SK-N-SH treated with all-trans-retinoic acid at 6 μM for 48 hours (cell line): ENCODE measurements around the gene GLIPR2.

Experiments used
- ATAC-seq: fragments of 200-7000 bp; cut with Tn5 transposase; 3 replicates; pipeline ENCODE4 v1.9.1; 2020; ENCODE audit warnings: mild to moderate bottlenecking, moderate library complexity
- ARNTL ChIP-seq: fragments of 450-650 bp; formaldehyde crosslinking; IDR thresholded peaks from 2 replicates; pipeline ENCODE4 v1.5.0; 2020; ENCODE audit warnings: low read depth, mild to moderate bottlenecking, moderate library complexity, borderline replicate concordance
- BACH2 ChIP-seq: fragments of 250-450 bp; sonication (Bioruptor Pico); IDR thresholded peaks from 2 replicates; pipeline ENCODE4 v1.9.0; 2021; ENCODE audit warnings: mild to moderate bottlenecking, borderline replicate concordance
- CREB5 ChIP-seq: fragments of 250-450 bp; sonication (Bioruptor Pico); IDR thresholded peaks from 2 replicates; pipeline ENCODE4 v1.5.1; 2020; ENCODE audit warnings: low read depth, mild to moderate bottlenecking, moderate library complexity
- ESRRG ChIP-seq: fragments of 250-450 bp; sonication (Bioruptor Pico); IDR thresholded peaks from 2 replicates; pipeline ENCODE4 v1.6.1; 2021; ENCODE audit warnings: mild to moderate bottlenecking
- GLIS3 ChIP-seq: fragments of 250-450 bp; sonication (Bioruptor Pico); IDR thresholded peaks from 2 replicates; pipeline ENCODE4 v1.5.0; 2020; ENCODE audit warnings: mild to moderate bottlenecking, moderate library complexity
- ISL1 ChIP-seq: fragments of 250-450 bp; sonication (Bioruptor Pico); IDR thresholded peaks from 2 replicates; pipeline ENCODE4 v2.1.2; 2022; ENCODE audit warnings: mild to moderate bottlenecking, moderate library complexity
- OSR1 ChIP-seq: fragments of 250-450 bp; sonication (Bioruptor Pico); IDR thresholded peaks from 2 replicates; pipeline ENCODE4 v1.8.0; 2022; ENCODE audit warnings: moderate library complexity, mild to moderate bottlenecking, inconsistent platforms
- PPARA ChIP-seq: fragments of 250-450 bp; sonication (Bioruptor Pico); IDR thresholded peaks from 2 replicates; pipeline ENCODE4 v1.5.0; 2020; ENCODE audit warnings: mild to moderate bottlenecking, borderline replicate concordance
- RARB ChIP-seq: fragments of 250-450 bp; sonication (Bioruptor Pico); IDR thresholded peaks from 2 replicates; pipeline ENCODE4 v1.8.0; 2021; ENCODE audit warnings: mild to moderate bottlenecking, moderate library complexity
- SNAI2 ChIP-seq: fragments of 250-450 bp; sonication (Bioruptor Pico); IDR thresholded peaks from 2 replicates; pipeline ENCODE4 v1.5.0; 2020; ENCODE audit warnings: mild to moderate bottlenecking, moderate library complexity
- TCF4 ChIP-seq: fragments of 250-450 bp; sonication (Bioruptor Pico); IDR thresholded peaks from 2 replicates; pipeline ENCODE4 v1.8.0; 2021; ENCODE audit warnings: mild to moderate bottlenecking, moderate library complexity, borderline replicate concordance
- TOX ChIP-seq: fragments of 250-450 bp; sonication (Bioruptor Pico); IDR thresholded peaks from 2 replicates; pipeline ENCODE4 v1.8.0; 2021; ENCODE audit warnings: mild to moderate bottlenecking, moderate library complexity, borderline replicate concordance
- TSHZ2 ChIP-seq: fragments of 250-450 bp; sonication (Bioruptor Pico); IDR thresholded peaks from 2 replicates; pipeline ENCODE4 v1.5.0; 2020; ENCODE audit warnings: mild to moderate bottlenecking, moderate library complexity
- ZC3H10 ChIP-seq: fragments of 250-450 bp; sonication (Bioruptor Pico); IDR thresholded peaks from 2 replicates; pipeline ENCODE4 v1.5.1; 2021; ENCODE audit warnings: mild to moderate bottlenecking, moderate library complexity
- ZFP3 ChIP-seq: fragments of 250-450 bp; sonication (Bioruptor Pico); IDR thresholded peaks from 2 replicates; pipeline ENCODE4 v1.5.0; 2020; ENCODE audit warnings: mild to moderate bottlenecking, moderate library complexity
- ZNF565 ChIP-seq: fragments of 450-650 bp; formaldehyde crosslinking; conservative IDR thresholded peaks from 2 replicates; pipeline ENCODE4 v1.5.0; 2020; ENCODE audit warnings: low read depth, mild to moderate bottlenecking, moderate library complexity
- ZNF70 ChIP-seq: fragments of 450-650 bp; formaldehyde crosslinking; IDR thresholded peaks from 2 replicates; pipeline ENCODE4 v1.5.0; 2020; ENCODE audit warnings: mild to moderate bottlenecking, moderate library complexity
- ZNF8 ChIP-seq: fragments of 450-650 bp; formaldehyde crosslinking; IDR thresholded peaks from 2 replicates; pipeline ENCODE4 v1.5.0; 2020; ENCODE audit warnings: mild to moderate bottlenecking, moderate library complexity
- TF ChIP-seq, protein P1 (sequence below): fragments of 250-450 bp; sonication (Bioruptor Pico); IDR thresholded peaks from 2 replicates; pipeline ENCODE4 v1.8.0; 2021; ENCODE audit warnings: low read depth, mild to moderate bottlenecking, moderate library complexity, borderline replicate concordance
- TF ChIP-seq, protein P2 (sequence below): fragments of 250-450 bp; sonication (Bioruptor Pico); IDR thresholded peaks from 2 replicates; pipeline ENCODE4 v1.8.0; 2020; ENCODE audit warnings: mild to moderate bottlenecking, moderate library complexity, borderline replicate concordance
- TF ChIP-seq, protein P3 (sequence below): fragments of 250-450 bp; sonication (Bioruptor Pico); IDR thresholded peaks from 2 replicates; pipeline ENCODE4 v1.5.1; 2021; ENCODE audit warnings: mild to moderate bottlenecking, moderate library complexity

The GLIPR2 gene

DNA sequence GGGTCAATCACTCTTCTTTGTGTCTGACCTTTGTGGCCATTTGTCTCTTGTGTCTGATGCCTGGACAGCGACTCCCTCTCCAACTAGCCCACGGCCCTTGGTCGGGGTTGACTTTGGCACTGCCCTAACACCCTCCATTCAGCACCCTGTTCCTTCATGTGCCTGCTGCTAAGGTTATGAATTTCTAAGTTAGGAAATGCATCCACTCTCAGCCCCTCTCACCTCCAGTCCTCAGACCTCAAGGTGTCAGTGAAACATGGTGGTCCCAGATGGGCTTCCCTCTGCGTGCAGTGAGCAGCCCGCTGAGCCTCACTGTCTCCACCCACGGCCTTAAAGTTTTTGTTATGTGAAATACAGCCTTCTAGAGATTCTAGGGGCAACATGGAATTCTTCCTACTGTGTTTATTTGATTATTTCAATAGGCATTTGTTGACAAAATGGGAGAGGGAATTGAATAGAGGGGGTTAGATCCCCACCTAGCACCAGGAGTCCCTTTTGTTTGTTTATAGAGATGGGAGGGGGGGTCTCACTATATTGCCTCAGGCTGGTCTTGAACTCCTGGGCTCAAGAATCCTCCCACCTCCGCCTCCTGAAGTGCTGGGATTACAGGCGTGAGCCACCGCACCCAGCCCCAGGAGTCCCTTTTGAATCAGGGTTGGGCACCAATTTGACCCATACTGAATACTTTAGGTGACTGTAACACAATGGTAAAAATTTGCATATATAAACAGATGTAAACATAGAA lies 1.6 kb upstream of the GLIPR2 start (continued):
- TF ChIP-seq ZNF8 (CRISPR knock-in tag), result no peak
- no peak for TF ChIP-seq TSHZ2 (CRISPR knock-in tag)
- TF ChIP-seq TCF4 (CRISPR knock-in tag), result no peak
- no peak for TF ChIP-seq PPARA (CRISPR knock-in tag)
- TF ChIP-seq, all 23 proteins: peak for 0

DNA sequence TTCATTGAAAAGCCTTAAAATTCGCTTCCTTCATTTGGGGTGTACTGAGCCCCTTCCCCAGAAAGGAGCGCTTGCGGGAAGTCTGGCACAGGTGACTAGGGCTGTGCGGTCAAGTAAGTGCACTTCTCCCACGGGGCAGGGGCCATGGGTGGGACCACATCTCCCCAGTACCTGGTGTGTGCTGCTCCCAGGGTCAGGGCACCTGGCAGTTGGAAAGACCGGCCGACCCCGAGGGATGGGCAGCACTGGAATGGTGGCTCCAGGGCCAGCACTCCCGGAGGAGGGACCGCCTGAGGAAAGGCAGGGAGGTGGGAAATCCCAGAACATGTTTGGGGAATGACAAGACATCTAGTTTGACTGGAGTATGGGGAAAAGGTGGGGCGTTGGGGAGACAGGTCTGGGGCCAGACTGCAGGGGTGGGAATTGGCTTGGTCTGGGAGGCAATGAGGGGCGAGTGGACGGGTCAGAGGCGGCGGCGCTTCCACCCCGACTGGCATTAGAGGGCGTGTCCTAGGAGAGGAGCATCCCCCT lies 727 bp upstream of the GLIPR2 start:
- TF ChIP-seq ZFP3 (CRISPR knock-in tag), result no peak
- TF ChIP-seq, protein P1, sequence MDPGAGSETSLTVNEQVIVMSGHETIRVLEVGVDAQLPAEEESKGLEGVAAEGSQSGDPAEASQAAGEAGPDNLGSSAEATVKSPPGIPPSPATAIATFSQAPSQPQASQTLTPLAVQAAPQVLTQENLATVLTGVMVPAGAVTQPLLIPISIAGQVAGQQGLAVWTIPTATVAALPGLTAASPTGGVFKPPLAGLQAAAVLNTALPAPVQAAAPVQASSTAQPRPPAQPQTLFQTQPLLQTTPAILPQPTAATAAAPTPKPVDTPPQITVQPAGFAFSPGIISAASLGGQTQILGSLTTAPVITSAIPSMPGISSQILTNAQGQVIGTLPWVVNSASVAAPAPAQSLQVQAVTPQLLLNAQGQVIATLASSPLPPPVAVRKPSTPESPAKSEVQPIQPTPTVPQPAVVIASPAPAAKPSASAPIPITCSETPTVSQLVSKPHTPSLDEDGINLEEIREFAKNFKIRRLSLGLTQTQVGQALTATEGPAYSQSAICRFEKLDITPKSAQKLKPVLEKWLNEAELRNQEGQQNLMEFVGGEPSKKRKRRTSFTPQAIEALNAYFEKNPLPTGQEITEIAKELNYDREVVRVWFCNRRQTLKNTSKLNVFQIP (CRISPR knock-in tag), result no peak
- no peak for TF ChIP-seq GLIS3
- no peak for TF ChIP-seq ZNF70
- TF ChIP-seq CREB5 (CRISPR knock-in tag), result no peak
- no peak for TF ChIP-seq RARB (CRISPR knock-in tag)
- TF ChIP-seq BACH2 (CRISPR knock-in tag), result no peak
- no peak for TF ChIP-seq ESRRG (CRISPR knock-in tag)
- no peak for TF ChIP-seq ZC3H10 (CRISPR knock-in tag)
- no peak for TF ChIP-seq SNAI2 (CRISPR knock-in tag)
- TF ChIP-seq TSHZ2 (CRISPR knock-in tag), result no peak
- no peak for TF ChIP-seq ZNF8 (CRISPR knock-in tag)
- no peak for TF ChIP-seq OSR1 (CRISPR knock-in tag)
- TF ChIP-seq TCF4 (CRISPR knock-in tag), result no peak
- TF ChIP-seq, protein P2, sequence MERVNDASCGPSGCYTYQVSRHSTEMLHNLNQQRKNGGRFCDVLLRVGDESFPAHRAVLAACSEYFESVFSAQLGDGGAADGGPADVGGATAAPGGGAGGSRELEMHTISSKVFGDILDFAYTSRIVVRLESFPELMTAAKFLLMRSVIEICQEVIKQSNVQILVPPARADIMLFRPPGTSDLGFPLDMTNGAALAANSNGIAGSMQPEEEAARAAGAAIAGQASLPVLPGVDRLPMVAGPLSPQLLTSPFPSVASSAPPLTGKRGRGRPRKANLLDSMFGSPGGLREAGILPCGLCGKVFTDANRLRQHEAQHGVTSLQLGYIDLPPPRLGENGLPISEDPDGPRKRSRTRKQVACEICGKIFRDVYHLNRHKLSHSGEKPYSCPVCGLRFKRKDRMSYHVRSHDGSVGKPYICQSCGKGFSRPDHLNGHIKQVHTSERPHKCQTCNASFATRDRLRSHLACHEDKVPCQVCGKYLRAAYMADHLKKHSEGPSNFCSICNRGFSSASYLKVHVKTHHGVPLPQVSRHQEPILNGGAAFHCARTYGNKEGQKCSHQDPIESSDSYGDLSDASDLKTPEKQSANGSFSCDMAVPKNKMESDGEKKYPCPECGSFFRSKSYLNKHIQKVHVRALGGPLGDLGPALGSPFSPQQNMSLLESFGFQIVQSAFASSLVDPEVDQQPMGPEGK (CRISPR knock-in tag), result no peak
- no peak for TF ChIP-seq ARNTL
- TF ChIP-seq, all 23 proteins: peak for 0
- ATAC-seq, result peak; percentile 34; the same call in 2 of the 3 replicates

DNA sequence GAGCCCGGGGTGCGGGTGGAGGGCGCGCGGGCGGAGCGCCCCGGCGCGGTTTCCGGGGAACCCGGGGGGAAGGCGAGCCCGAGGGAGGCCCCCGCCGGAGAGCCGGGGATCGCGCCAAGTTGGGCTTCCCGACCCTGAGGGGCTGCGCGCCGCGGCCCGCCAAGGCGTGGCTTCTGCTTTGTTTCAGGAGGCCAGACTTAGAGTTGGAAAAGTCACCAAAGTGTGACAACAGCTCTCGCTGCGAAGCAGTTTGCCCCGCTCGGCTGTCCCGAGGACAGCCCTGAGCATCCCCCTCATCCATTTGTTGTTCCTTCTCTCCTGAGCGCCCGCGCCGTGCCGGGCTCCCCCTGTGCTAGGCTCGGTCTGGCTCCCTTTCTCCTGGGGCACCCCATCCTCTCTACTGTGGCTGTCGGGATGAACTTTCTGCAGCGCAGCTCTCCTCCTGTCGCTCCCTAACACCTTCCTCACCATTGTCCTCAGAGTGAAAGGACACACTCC lies 410 bp downstream of the GLIPR2 start:
- peak; percentile 52 for ATAC-seq
- TF ChIP-seq ARNTL, result no peak
- TF ChIP-seq, protein P3, sequence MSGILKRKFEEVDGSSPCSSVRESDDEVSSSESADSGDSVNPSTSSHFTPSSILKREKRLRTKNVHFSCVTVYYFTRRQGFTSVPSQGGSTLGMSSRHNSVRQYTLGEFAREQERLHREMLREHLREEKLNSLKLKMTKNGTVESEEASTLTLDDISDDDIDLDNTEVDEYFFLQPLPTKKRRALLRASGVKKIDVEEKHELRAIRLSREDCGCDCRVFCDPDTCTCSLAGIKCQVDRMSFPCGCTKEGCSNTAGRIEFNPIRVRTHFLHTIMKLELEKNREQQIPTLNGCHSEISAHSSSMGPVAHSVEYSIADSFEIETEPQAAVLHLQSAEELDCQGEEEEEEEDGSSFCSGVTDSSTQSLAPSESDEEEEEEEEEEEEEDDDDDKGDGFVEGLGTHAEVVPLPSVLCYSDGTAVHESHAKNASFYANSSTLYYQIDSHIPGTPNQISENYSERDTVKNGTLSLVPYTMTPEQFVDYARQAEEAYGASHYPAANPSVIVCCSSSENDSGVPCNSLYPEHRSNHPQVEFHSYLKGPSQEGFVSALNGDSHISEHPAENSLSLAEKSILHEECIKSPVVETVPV (CRISPR knock-in tag), result no peak
- TF ChIP-seq ZNF70, result no peak
- TF ChIP-seq TOX (CRISPR knock-in tag), result no peak
- no peak for TF ChIP-seq ISL1 (CRISPR knock-in tag)
- TF ChIP-seq ZC3H10 (CRISPR knock-in tag), result no peak
- TF ChIP-seq TSHZ2 (CRISPR knock-in tag), result no peak
- no peak for TF ChIP-seq RARB (CRISPR knock-in tag)
- TF ChIP-seq ZNF565 (CRISPR knock-in tag), result no peak
- TF ChIP-seq, all 23 proteins: peak for 0
